AG04450 (cell line): ENCODE measurements around the gene RGS4. TPM values are rescaled to one million over a fixed set of nuclear protein-coding genes. Genes with fewer than 3 reads are reported as not detected.
A peak's percentile ranks its signal among the peaks of the same experiment; 100 is the strongest.
"Not testable (repeated sequence)": the region's sequence is repeated elsewhere in the genome, so short reads cannot be mapped to it uniquely, and the experiment has no call there.

Source experiments
- CTCF ChIA-PET: fragments of 300-600, 350-600 bp; formaldehyde crosslinking; extraction: SDS; loops from one replicate; lab custom pipeline; 2022; ENCODE audit warnings: antibody characterized with exemption, inconsistent platforms; lab: Charles Lee
- POLR2A ChIA-PET: fragments of 350-600 bp; formaldehyde crosslinking; extraction: SDS; loops from one replicate; lab custom pipeline; 2021; ENCODE audit warnings: antibody characterized with exemption, inconsistent platforms; lab: Yijun Ruan, JAX
- DNase-seq: peaks from one replicate; pipeline ENCODE4 v3.0.0-alpha.2; 2011; ENCODE audit warnings: low read depth, low spot score
- H3K27ac ChIP-seq: one replicate; pipeline ENCODE4 v1.5.1; 2012; ENCODE audit warnings: low read depth, low read length, control low read depth
- H3K27me3 ChIP-seq: one replicate; pipeline ENCODE4 v1.6.0; 2012; ENCODE audit warnings: low read length; ENCODE audit not compliant: control insufficient read depth, insufficient read depth
- H3K4me3 ChIP-seq: 2 replicates; pipeline ENCODE4 v1.5.1; 2011; ENCODE audit warnings: mild to moderate bottlenecking, low read depth, low read length, control low read depth
- H3K9me3 ChIP-seq: 2 replicates; pipeline ENCODE4 v1.5.1; 2012; ENCODE audit warnings: low read length; ENCODE audit not compliant: control insufficient read depth, insufficient read depth
- polyA plus RNA-seq: library from polyadenylated mRNA; depleted of rRNA; stranded (reverse); fragments of >200 nt; gene quantifications from 2 replicates; pipeline ENCODE4 v1.2.3, GENCODE V29; 2011
- TF ChIP-seq, protein P1 (sequence below): IDR thresholded peaks from 2 replicates; pipeline ENCODE4 v1.5.1; 2011; ENCODE audit warnings: low read depth, low read length, control low read depth, inconsistent platforms

The RGS4 gene
- polyA plus RNA-seq, 1 experiment, result 20.2 TPM

- no peak overlapping the region for H3K27ac ChIP-seq
- H3K27me3 ChIP-seq, result no peaks in the 10 kb centered on the region
- TF ChIP-seq, protein P1, sequence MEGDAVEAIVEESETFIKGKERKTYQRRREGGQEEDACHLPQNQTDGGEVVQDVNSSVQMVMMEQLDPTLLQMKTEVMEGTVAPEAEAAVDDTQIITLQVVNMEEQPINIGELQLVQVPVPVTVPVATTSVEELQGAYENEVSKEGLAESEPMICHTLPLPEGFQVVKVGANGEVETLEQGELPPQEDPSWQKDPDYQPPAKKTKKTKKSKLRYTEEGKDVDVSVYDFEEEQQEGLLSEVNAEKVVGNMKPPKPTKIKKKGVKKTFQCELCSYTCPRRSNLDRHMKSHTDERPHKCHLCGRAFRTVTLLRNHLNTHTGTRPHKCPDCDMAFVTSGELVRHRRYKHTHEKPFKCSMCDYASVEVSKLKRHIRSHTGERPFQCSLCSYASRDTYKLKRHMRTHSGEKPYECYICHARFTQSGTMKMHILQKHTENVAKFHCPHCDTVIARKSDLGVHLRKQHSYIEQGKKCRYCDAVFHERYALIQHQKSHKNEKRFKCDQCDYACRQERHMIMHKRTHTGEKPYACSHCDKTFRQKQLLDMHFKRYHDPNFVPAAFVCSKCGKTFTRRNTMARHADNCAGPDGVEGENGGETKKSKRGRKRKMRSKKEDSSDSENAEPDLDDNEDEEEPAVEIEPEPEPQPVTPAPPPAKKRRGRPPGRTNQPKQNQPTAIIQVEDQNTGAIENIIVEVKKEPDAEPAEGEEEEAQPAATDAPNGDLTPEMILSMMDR, result no peak
- no peak overlapping the region for H3K4me3 ChIP-seq
- ChIA-PET POLR2A (no interaction called here), CTCF (interaction anchor here (0.6 to 2.1 kb wide), 5 partner anchors 12 to 231 kb away, joined by 3 to 8 read pairs (median 4); no protein-coding TSS in a partner anchor)
- H3K9me3 ChIP-seq, result no peaks in the 10 kb centered on the region
- no peak for DNase-seq
These were observed 15.2 kb downstream of the RGS4 start for GRCh38 chr1:163084330-163084729.

DNA sequence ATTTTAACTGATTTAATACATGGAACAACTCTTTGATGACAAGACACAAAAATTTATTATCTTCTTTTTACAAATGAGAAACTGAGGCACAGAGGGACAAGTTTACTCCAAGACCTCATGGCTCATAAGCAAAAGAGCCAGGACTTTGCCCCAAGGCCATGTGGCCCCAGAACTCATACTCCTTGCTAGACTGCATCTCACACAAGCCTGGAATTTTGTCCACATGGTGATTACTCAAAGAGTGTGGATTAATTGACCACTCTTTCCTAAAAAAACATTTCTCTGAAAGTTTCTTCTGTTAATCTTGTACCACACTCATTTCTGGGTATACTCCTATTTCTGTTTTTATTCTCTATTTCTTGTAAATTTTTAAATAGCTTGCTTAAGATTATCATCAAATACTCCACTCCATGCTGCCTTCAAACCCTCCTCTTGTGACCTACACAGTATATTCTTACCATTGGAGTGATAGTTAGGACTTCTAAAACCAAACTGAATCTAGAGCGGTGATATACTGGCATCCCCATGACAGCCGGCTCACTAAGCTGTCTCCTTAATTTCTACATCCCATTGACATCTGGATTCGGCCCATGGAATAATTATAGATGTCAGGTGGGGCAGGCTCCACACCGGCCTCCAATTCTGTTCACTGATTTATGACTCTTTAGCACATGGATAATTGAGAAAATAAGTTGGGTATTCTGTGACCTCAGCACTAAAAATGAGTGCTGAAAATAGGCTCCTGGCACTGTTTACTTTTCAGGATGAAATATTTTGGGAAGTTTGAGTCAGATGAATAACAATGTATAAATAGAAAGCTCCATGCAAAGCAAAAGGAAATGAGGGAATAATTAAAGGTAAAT, 16.1 kb downstream of the RGS4 start:
- H3K4me3 ChIP-seq, result no peak overlapping the region
- ChIA-PET CTCF (interaction anchor here (1.2 to 2.1 kb wide), 9 partner anchors 13 to 237 kb away, joined by 3 to 9 read pairs (median 4); partner anchors contain the start of gene RGS4), POLR2A (no interaction called here)
- no peaks in the 10 kb centered on the region for H3K27me3 ChIP-seq
- TF ChIP-seq, protein P1, result no peak
- DNase-seq, result no peak
- H3K27ac ChIP-seq, result no peak overlapping the region
- H3K9me3 ChIP-seq, result no peaks in the 10 kb centered on the region

DNA sequence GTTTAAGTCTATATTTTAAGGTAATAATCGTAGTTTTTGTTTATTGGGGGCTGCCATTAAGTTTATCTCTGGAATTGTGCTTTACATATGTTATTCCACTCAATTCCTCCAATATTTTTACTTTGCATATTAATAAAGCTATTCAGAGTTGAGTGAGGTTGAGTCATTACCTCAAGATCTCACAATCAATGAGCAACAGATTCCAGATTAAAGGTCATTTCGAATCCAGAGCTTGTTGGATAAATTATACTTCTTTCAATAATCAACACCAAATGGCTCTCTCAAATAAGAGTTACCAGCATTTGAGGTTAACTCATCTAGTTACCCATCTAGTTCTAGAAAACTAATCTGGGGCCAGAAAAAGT, 16.7 kb downstream of the RGS4 start:
- ChIA-PET POLR2A (no interaction called here), CTCF (interaction anchor here (1.3 to 2.1 kb wide), 6 partner anchors 15 to 238 kb away, joined by 3 to 9 read pairs (median 4); partner anchors contain the start of gene RGS4)
- Histone ChIP-seq H3K4me3 (no peak overlapping the region), H3K27me3 (no peaks in the 10 kb centered on the region), H3K9me3 (no peaks in the 10 kb centered on the region), H3K27ac (no peak overlapping the region)
- TF ChIP-seq, protein P1, result no peak
- DNase-seq, result no peak

DNA sequence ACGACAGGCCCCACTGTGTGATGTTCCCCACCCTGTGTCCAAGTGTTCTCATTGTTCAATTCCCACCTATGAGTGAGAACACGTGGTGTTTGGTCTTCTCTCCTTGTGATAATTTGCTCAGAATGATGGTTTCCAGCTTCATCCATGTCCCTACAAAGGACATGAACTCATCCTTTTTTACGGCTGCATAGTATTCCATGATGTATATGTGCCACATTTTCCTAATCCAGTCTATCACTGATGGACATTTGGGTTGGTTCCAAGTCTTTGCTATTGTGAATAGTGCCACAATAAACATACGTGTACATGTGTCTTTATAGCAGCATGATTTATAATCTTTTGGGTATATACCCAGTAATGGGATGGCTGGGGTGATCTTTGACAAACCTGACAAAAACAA, 20.0 kb downstream of the RGS4 start:
- not testable (repeated sequence) for DNase-seq, H3K27me3 ChIP-seq

GRCh38 chr1:163090321-163090945, 21.3 kb downstream of the RGS4 start:
- TF ChIP-seq, protein P1, result no peak
- ChIA-PET POLR2A (no interaction called here), CTCF (no interaction called here)
- Histone ChIP-seq H3K9me3 (no peaks in the 10 kb centered on the region), H3K4me3 (no peak overlapping the region), H3K27me3 (no peaks in the 10 kb centered on the region), H3K27ac (no peak overlapping the region)
- DNase-seq, result peak; percentile 29

More for the DNA sequence above, 20.0 kb downstream of the RGS4 start:
- CTCF ChIA-PET, result interaction anchor here (0.5 kb wide), 1 partner anchor 211 kb away, joined by 3 read pairs; no protein-coding TSS in a partner anchor
- H3K27ac ChIP-seq, H3K9me3 ChIP-seq, H3K4me3 ChIP-seq, POLR2A ChIA-PET: not testable (repeated sequence)
